ENCODE data around the gene C8G. TPM values are rescaled to one million over a fixed set of nuclear protein-coding genes. Genes with fewer than 3 reads are reported as not detected.

C8G gene
- total RNA-seq, 4 donors from 2014 or later: 1.7 to 5.2 TPM; not detected in 2

GRCh38 chr9:136983656-136984314 is 38.7 kb downstream of the C8G start:
- ATAC-seq (no peak), DNase-seq (no peak)
- Histone ChIP-seq H3K36me3 (no peaks in the 10 kb centered on the region), H3K27me3 (peaks cover 19 to 30% (median 26%) of the 10 kb centered on the region in 3 donors), H3K4me1 (peaks cover 0 to 5% of the 10 kb centered on the region in 2 donors), H3K4me3 (no peak overlapping the region), H3K9me3 (no peaks in the 10 kb centered on the region), H3K27ac (no peak overlapping the region)
- in situ Hi-C loops (cut with MboI; ENCODE audit: low sequenced_read_pairs in 4 of 4) (no loop called here), intact Hi-C loops (cut with DNase I; ENCODE audit: low total_unique reads) (no loop called here)
- TF ChIP-seq, protein P1, sequence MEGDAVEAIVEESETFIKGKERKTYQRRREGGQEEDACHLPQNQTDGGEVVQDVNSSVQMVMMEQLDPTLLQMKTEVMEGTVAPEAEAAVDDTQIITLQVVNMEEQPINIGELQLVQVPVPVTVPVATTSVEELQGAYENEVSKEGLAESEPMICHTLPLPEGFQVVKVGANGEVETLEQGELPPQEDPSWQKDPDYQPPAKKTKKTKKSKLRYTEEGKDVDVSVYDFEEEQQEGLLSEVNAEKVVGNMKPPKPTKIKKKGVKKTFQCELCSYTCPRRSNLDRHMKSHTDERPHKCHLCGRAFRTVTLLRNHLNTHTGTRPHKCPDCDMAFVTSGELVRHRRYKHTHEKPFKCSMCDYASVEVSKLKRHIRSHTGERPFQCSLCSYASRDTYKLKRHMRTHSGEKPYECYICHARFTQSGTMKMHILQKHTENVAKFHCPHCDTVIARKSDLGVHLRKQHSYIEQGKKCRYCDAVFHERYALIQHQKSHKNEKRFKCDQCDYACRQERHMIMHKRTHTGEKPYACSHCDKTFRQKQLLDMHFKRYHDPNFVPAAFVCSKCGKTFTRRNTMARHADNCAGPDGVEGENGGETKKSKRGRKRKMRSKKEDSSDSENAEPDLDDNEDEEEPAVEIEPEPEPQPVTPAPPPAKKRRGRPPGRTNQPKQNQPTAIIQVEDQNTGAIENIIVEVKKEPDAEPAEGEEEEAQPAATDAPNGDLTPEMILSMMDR (IDR thresholded peaks at IDR 0.05 in 4 of 5, conservative IDR thresholded peaks at IDR 0.05 in 1 of 5): no peak
- TF ChIP-seq POLR2A (IDR thresholded peaks at IDR 0.05): no peak

- peaks cover 19 to 30% (median 26%) of the 10 kb centered on the region in 3 donors for H3K27me3 ChIP-seq
- in situ Hi-C loops (cut with MboI; ENCODE audit: low sequenced_read_pairs in 4 of 4): no loop called here
- no peak overlapping the region for H3K4me3 ChIP-seq
- DNase-seq: no peak
- peaks cover 0 to 5% of the 10 kb centered on the region in 2 donors for H3K4me1 ChIP-seq
- no peak overlapping the region for H3K27ac ChIP-seq
- TF ChIP-seq, protein P1 (IDR thresholded peaks at IDR 0.05 in 4 of 5, conservative IDR thresholded peaks at IDR 0.05 in 1 of 5): no peak
- no peak for TF ChIP-seq POLR2A (IDR thresholded peaks at IDR 0.05)
- no peaks in the 10 kb centered on the region for H3K36me3 ChIP-seq
- H3K9me3 ChIP-seq: no peaks in the 10 kb centered on the region
- intact Hi-C loops (cut with DNase I; ENCODE audit: low total_unique reads): no loop called here
- no peak for ATAC-seq
Measured at GRCh38 chr9:136984464-136985026, 39.5 kb downstream of the C8G start.

DNA sequence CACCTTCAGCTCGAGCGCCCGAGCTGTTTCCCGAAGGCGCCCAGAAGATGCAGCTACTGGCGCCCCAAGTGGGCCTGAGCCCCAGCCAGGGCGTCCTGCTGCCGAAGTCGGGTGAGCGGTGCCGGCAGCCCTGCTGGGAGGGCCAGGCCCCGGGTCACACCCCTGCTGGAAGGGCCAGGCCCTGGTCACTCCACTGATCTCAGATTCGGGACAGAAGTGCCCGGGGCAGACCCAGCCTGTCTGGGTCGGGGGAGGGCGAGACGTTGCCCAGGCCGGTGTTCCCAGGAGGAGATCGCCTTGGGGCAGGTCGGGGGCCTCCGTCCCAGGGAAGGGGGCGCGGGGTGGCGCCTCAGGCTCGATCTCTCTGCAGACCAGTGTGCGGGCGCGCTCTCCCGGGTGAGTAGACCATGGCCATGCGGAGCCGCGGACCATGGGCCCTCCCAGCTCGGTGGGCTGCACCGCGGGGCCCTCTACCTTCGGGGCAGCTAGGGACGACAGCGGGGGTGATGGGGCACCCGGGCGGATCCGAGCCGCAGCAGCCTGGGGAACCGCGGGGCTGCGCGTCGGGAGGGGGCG is 40.1 kb downstream of the C8G start:
- H3K27ac ChIP-seq: no peak overlapping the region
- H3K27me3 ChIP-seq: peaks cover 19 to 30% (median 26%) of the 10 kb centered on the region in 3 donors
- intact Hi-C loops (cut with DNase I; ENCODE audit: low total_unique reads) (no loop called here), in situ Hi-C loops (cut with MboI; ENCODE audit: low sequenced_read_pairs in 4 of 4) (no loop called here)
- DNase-seq (no peak), ATAC-seq (no peak)
- TF ChIP-seq POLR2A (IDR thresholded peaks at IDR 0.05): no peak
- TF ChIP-seq, protein P1 (IDR thresholded peaks at IDR 0.05 in 4 of 5, conservative IDR thresholded peaks at IDR 0.05 in 1 of 5): no peak
- H3K4me3 ChIP-seq: no peak overlapping the region
- no peaks in the 10 kb centered on the region for H3K36me3 ChIP-seq
- peaks cover 0 to 5% of the 10 kb centered on the region in 2 donors for H3K4me1 ChIP-seq
- H3K9me3 ChIP-seq: no peaks in the 10 kb centered on the region

GRCh38 chr9:136985853-136986252 is 40.8 kb downstream of the C8G start:
- Histone ChIP-seq H3K4me1 (peaks cover 0 to 5% of the 10 kb centered on the region in 2 donors), H3K27me3 (peaks cover 19 to 30% (median 26%) of the 10 kb centered on the region in 3 donors), H3K36me3 (no peaks in the 10 kb centered on the region), H3K27ac (no peak overlapping the region), H3K4me3 (no peak overlapping the region), H3K9me3 (no peaks in the 10 kb centered on the region)
- ATAC-seq (no peak), DNase-seq (no peak)
- intact Hi-C loops (cut with DNase I; ENCODE audit: low total_unique reads): no loop called here
- TF ChIP-seq, protein P1 (IDR thresholded peaks at IDR 0.05 in 4 of 5, conservative IDR thresholded peaks at IDR 0.05 in 1 of 5): no peak
- no peak for TF ChIP-seq POLR2A (IDR thresholded peaks at IDR 0.05)
- in situ Hi-C loops (cut with MboI; ENCODE audit: low sequenced_read_pairs in 4 of 4): no loop called here
